GM19240 (cell line): ENCODE measurements around the gene KRT31.

Source experiments
- DNase-seq: peaks from one replicate; pipeline ENCODE4 v3.0.0; 2011; ENCODE audit warnings: low spot score; ENCODE audit not compliant: insufficient read length

The KRT31 gene

DNA sequence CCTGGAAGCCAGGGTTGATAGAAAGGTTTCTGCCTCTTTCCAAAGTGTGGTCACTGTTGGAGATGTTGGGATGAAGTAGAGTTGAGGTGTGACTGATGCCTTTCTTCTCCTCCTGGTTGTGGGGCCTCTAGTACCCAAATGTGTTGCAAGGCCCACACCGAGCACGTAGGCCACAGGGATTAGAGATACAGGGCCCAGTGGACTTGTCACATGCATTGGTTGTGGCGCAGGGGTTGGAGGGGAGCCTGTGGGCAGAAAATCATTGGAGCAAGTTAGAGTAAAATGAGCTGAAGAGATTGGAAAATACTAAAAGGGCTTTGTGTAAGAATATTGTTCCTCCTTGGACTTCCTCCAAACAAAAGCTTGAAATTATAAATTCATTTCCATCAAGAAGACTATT is 51.4 kb downstream of the KRT31 start:
- DNase-seq: no peak
